HepG2 (cell line): ENCODE measurements around the gene RAET1E. TPM values are rescaled to one million over a fixed set of nuclear protein-coding genes. Genes with fewer than 3 reads are reported as not detected.
A peak's percentile ranks its signal among the peaks of the same experiment; 100 is the strongest.

Source experiments
- ARNTL ChIP-seq: sonication (generic); formaldehyde crosslinking; IDR thresholded peaks from 2 replicates; pipeline ENCODE4 v1.4.0; 2020; ENCODE audit warnings: mild to moderate bottlenecking, missing genetic modification reagents
- CENPX ChIP-seq: sonication (generic); formaldehyde crosslinking; IDR thresholded peaks from 2 replicates; pipeline ENCODE4 v1.9.0; 2021; ENCODE audit warnings: mild to moderate bottlenecking, missing genetic modification reagents, moderate library complexity
- HHEX ChIP-seq: IDR thresholded peaks from 2 replicates; pipeline ENCODE4 v1.6.1; 2016; ENCODE audit warnings: control low read depth
- HNF4G ChIP-seq, 2 experiments: sonication (generic) in 1 of 2; formaldehyde crosslinking in 1 of 2; IDR thresholded peaks; 2 replicates each; pipeline versions ENCODE4 v1.4.0 to v1.6.1; 2011 to 2020; ENCODE audit warnings: borderline replicate concordance in 2 of 2, low read depth in 2 of 2, mild to moderate bottlenecking in 2 of 2, low read length in 1 of 2, missing genetic modification reagents in 1 of 2, moderate library complexity in 1 of 2
- KLF16 ChIP-seq, 2 experiments: sonication (generic) in 1 of 2; formaldehyde crosslinking in 1 of 2; IDR thresholded peaks; 2 replicates each; pipeline versions ENCODE4 v1.6.1 to v1.8.0; 2016 to 2023; ENCODE audit warnings: missing genetic modification reagents in 2 of 2, missing compliant biosample characterization in 1 of 2
- PCBP2 ChIP-seq: fragments of 200-400 bp; formaldehyde crosslinking; optimal IDR thresholded peaks from 2 replicates; pipeline ENCODE3; 2018; ENCODE audit warnings: low read length, low read depth; ENCODE audit not compliant: poor library complexity, severe bottlenecking
- POLR2AphosphoS5 ChIP-seq: IDR thresholded peaks from 2 replicates; pipeline ENCODE4 v1.6.1; 2012; ENCODE audit warnings: low read depth, low read length
- ZNF12 ChIP-seq: sonication (generic); formaldehyde crosslinking; IDR thresholded peaks from 2 replicates; pipeline ENCODE4 v1.5.0; 2020; ENCODE audit warnings: missing genetic modification reagents
- ZNF17 ChIP-seq: sonication (generic); formaldehyde crosslinking; IDR thresholded peaks from 2 replicates; pipeline ENCODE4 v1.5.0; 2020; ENCODE audit warnings: mild to moderate bottlenecking, missing genetic modification reagents
- ZNF205 ChIP-seq: IDR thresholded peaks from 2 replicates; pipeline ENCODE4 v1.6.1; 2018; ENCODE audit warnings: missing biosample characterization, missing genetic modification reagents
- ZNF30 ChIP-seq: sonication (generic); formaldehyde crosslinking; IDR thresholded peaks from 2 replicates; pipeline ENCODE4 v1.5.0; 2020; ENCODE audit warnings: mild to moderate bottlenecking, missing genetic modification reagents
- ZNF724P ChIP-seq: sonication (generic); formaldehyde crosslinking; IDR thresholded peaks from 2 replicates; pipeline ENCODE4 v1.8.0; 2022; ENCODE audit warnings: missing genetic modification reagents, borderline replicate concordance
- polyA plus RNA-seq, 8 experiments: library from polyadenylated mRNA; depleted of rRNA in 3 of 8; stranded (reverse) in 7 of 8; unstranded in 1 of 8; fragments of >200 nt; fragmentation: Illumina TruSeq in 4 of 8; extraction: Trizol in 4 of 8; gene quantifications; 2 replicates each; pipeline versions ENCODE4 v1.2.1 to v1.2.3, GENCODE V29; 2011 to 2016; ENCODE audit warnings: low read depth in 4 of 8, missing spikeins in 1 of 8, mixed read lengths in 1 of 8; ENCODE audit not compliant: insufficient read depth in 1 of 8
- total RNA-seq, 5 experiments: library from RNA; depleted of rRNA; stranded (reverse); fragments of >200 nt; fragmentation: Illumina TruSeq; extraction: Trizol; gene quantifications; 2 replicates each; pipeline ENCODE4 v1.2.3, GENCODE V29; 2016; ENCODE audit warnings: low read depth in 1 of 5
- TF ChIP-seq, protein P1 (sequence below): IDR thresholded peaks from 2 replicates; pipeline ENCODE4 v1.4.0; 2020; ENCODE audit warnings: mild to moderate bottlenecking, missing genetic modification reagents
- TF ChIP-seq, protein P2 (sequence below): sonication (generic); formaldehyde crosslinking; IDR thresholded peaks from 2 replicates; pipeline ENCODE4 v1.5.1; 2020; ENCODE audit warnings: mild to moderate bottlenecking, missing genetic modification reagents
- TF ChIP-seq, protein P3 (sequence below): sonication (generic); formaldehyde crosslinking; IDR thresholded peaks from 2 replicates; pipeline ENCODE4 v1.9.0; 2021; ENCODE audit warnings: missing genetic modification reagents, borderline replicate concordance
- TF ChIP-seq, protein P4 (sequence below): sonication (generic); formaldehyde crosslinking; IDR thresholded peaks from 2 replicates; pipeline ENCODE4 v1.8.0; 2022; ENCODE audit warnings: missing genetic modification reagents, mild to moderate bottlenecking, moderate library complexity, borderline replicate concordance

The RAET1E gene
- total and polyA plus RNA-seq, 2 of the 13 experiments (the other 11 are each of a cell fraction or from before 2014, with no cell fraction given) = not detected

DNA sequence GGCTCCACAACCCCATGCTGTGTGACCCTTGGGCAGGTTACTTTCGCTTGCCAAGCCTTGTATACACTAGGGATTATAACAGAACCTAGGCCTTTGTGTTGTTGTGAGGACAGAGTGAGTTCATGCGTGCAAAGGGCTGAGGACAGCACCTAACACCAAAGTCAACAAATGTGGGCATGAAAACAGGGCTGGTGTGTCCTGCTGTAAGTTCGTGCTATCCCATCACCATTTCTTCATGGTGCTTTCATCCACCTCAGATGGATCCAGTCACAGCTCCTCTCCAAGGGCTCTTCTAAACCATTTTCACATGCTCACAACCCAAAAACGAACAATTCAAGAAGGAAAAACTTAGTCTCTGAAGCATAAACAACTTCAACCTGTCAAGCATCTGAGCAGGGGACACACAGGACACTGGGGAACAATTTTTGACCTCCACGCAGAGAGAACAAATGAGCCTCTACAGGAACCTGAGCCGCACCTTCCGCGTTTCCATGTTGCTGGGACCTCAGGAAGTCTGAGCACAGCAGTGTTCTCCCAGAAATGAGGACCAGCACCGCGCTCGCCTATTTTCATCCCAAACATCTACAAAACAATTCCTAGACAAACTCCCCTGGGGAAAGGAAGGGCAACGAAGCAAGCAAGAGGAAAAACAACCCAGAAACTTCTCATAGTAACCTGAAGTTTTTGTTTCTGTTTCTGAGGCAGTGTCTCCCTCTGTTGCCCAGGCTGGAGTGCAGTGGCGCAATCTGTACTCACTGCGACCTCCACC, 36.9 kb downstream of the RAET1E start (continued):
- TF ChIP-seq, protein P1, sequence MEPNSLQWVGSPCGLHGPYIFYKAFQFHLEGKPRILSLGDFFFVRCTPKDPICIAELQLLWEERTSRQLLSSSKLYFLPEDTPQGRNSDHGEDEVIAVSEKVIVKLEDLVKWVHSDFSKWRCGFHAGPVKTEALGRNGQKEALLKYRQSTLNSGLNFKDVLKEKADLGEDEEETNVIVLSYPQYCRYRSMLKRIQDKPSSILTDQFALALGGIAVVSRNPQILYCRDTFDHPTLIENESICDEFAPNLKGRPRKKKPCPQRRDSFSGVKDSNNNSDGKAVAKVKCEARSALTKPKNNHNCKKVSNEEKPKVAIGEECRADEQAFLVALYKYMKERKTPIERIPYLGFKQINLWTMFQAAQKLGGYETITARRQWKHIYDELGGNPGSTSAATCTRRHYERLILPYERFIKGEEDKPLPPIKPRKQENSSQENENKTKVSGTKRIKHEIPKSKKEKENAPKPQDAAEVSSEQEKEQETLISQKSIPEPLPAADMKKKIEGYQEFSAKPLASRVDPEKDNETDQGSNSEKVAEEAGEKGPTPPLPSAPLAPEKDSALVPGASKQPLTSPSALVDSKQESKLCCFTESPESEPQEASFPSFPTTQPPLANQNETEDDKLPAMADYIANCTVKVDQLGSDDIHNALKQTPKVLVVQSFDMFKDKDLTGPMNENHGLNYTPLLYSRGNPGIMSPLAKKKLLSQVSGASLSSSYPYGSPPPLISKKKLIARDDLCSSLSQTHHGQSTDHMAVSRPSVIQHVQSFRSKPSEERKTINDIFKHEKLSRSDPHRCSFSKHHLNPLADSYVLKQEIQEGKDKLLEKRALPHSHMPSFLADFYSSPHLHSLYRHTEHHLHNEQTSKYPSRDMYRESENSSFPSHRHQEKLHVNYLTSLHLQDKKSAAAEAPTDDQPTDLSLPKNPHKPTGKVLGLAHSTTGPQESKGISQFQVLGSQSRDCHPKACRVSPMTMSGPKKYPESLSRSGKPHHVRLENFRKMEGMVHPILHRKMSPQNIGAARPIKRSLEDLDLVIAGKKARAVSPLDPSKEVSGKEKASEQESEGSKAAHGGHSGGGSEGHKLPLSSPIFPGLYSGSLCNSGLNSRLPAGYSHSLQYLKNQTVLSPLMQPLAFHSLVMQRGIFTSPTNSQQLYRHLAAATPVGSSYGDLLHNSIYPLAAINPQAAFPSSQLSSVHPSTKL = peak; percentile 95
- TF ChIP-seq, protein P2, sequence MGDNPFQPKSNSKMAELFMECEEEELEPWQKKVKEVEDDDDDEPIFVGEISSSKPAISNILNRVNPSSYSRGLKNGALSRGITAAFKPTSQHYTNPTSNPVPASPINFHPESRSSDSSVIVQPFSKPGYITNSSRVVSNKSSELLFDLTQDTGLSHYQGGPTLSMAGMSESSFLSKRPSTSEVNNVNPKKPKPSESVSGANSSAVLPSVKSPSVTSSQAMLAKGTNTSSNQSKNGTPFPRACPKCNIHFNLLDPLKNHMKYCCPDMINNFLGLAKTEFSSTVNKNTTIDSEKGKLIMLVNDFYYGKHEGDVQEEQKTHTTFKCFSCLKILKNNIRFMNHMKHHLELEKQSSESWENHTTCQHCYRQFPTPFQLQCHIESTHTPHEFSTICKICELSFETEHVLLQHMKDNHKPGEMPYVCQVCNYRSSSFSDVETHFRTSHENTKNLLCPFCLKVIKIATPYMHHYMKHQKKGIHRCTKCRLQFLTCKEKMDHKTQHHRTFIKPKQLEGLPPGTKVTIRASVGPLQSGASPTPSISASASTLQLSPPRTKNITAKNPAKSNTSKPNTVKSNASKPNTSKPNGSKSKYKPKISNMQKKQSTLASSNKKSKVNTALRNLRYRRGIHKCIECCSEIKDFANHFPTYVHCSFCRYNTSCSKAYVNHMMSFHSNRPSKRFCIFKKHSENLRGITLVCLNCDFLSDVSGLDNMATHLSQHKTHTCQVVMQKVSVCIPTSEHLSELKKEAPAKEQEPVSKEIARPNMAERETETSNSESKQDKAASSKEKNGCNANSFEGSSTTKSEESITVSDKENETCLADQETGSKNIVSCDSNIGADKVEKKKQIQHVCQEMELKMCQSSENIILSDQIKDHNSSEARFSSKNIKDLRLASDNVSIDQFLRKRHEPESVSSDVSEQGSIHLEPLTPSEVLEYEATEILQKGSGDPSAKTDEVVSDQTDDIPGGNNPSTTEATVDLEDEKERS (CRISPR knock-in tag) = no peak
- no peak; the same call in 1 of the 2 replicates for TF ChIP-seq ARNTL (CRISPR knock-in tag)
- peak; percentile 83; the same call in 1 of the 2 replicates for TF ChIP-seq HNF4G (IDR thresholded peaks at IDR 0.05; ENCODE audit: borderline replicate concordance, low read depth, low read length)
- no peak for TF ChIP-seq HNF4G (CRISPR knock-in tag; IDR thresholded peaks at IDR 0.05; ENCODE audit: borderline replicate concordance, low read depth)
- TF ChIP-seq KLF16 (CRISPR knock-in tag; IDR thresholded peaks at IDR 0.05) = no peak; a peak in 1 of 4 replicates
- no peak for TF ChIP-seq POLR2AphosphoS5
- TF ChIP-seq, protein P3, sequence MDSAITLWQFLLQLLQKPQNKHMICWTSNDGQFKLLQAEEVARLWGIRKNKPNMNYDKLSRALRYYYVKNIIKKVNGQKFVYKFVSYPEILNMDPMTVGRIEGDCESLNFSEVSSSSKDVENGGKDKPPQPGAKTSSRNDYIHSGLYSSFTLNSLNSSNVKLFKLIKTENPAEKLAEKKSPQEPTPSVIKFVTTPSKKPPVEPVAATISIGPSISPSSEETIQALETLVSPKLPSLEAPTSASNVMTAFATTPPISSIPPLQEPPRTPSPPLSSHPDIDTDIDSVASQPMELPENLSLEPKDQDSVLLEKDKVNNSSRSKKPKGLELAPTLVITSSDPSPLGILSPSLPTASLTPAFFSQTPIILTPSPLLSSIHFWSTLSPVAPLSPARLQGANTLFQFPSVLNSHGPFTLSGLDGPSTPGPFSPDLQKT (CRISPR knock-in tag) = no peak
- TF ChIP-seq ZNF205 (CRISPR knock-in tag) = peak; percentile 87; the same call in 1 of the 2 replicates
- TF ChIP-seq, protein P4, sequence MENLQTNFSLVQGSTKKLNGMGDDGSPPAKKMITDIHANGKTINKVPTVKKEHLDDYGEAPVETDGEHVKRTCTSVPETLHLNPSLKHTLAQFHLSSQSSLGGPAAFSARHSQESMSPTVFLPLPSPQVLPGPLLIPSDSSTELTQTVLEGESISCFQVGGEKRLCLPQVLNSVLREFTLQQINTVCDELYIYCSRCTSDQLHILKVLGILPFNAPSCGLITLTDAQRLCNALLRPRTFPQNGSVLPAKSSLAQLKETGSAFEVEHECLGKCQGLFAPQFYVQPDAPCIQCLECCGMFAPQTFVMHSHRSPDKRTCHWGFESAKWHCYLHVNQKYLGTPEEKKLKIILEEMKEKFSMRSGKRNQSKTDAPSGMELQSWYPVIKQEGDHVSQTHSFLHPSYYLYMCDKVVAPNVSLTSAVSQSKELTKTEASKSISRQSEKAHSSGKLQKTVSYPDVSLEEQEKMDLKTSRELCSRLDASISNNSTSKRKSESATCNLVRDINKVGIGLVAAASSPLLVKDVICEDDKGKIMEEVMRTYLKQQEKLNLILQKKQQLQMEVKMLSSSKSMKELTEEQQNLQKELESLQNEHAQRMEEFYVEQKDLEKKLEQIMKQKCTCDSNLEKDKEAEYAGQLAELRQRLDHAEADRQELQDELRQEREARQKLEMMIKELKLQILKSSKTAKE = peak; percentile 89
- no peak for TF ChIP-seq CENPX (CRISPR knock-in tag)
- no peak for TF ChIP-seq PCBP2
- TF ChIP-seq ZNF30 (CRISPR knock-in tag) = no peak
- no peak for TF ChIP-seq HHEX (CRISPR knock-in tag)
- TF ChIP-seq ZNF12 (CRISPR knock-in tag) = peak; percentile 56; the same call in 1 of the 2 replicates
- peak; percentile 53; the same call in 1 of the 2 replicates for TF ChIP-seq ZNF724P (CRISPR knock-in tag)
- TF ChIP-seq ZNF17 (CRISPR knock-in tag) = no peak
